Muscle of back (tissue), 11 donors: Measurements from ENCODE around the gene PRKX. TPM values are rescaled to one million over a fixed set of nuclear protein-coding genes. Genes with fewer than 3 reads are reported as not detected.
"Not testable (repeated sequence)": the region's sequence is repeated elsewhere in the genome, so short reads cannot be mapped to it uniquely, and the experiment has no call there.

Experiments used
- DNase-seq, 3 donors: peaks; one replicate each; pipeline versions ENCODE4 v3.0.0 to v3.0.0-alpha.2; 2013
- polyA plus RNA-seq, 10 donors: library from polyadenylated mRNA; unstranded; fragments of 120-200 nt; gene quantifications; one replicate each; pipeline ENCODE4 v1.2.1, GENCODE V29; 2013; ENCODE audit not compliant: insufficient read length in 10 of 10

The PRKX gene
- polyA plus RNA-seq, 10 donors: 6.6 to 14.5 (median 9.2) TPM

GRCh38 chrX:3659761-3660160 is 53.7 kb downstream of the PRKX start:
- no peak for DNase-seq

- DNase-seq: no peak
These were observed 58.3 kb downstream of the PRKX start for GRCh38 chrX:3655181-3655580.

- DNase-seq: no peak
These were observed 60.3 kb downstream of the PRKX start for GRCh38 chrX:3653111-3653510.

- peak; percentile 7 to 45 (median 33) for DNase-seq
These were observed 62.2 kb downstream of the PRKX start for GRCh38 chrX:3651277-3651676.

GRCh38 chrX:3648084-3648483 is 65.4 kb downstream of the PRKX start:
- no peak for DNase-seq

GRCh38 chrX:3639858-3640631 is 73.4 kb downstream of the PRKX start:
- not testable (repeated sequence) for DNase-seq

GRCh38 chrX:3639236-3639635 is 74.2 kb downstream of the PRKX start:
- no peak for DNase-seq

GRCh38 chrX:3638280-3638873 is 75.1 kb downstream of the PRKX start:
- DNase-seq: peak; percentile 37 to 66 (median 64)

GRCh38 chrX:3636803-3637202 is 76.6 kb downstream of the PRKX start:
- no peak for DNase-seq

- DNase-seq: no peak
These were observed 82.3 kb downstream of the PRKX start for GRCh38 chrX:3631196-3631595.

- DNase-seq: no peak
These were observed 85.9 kb downstream of the PRKX start for GRCh38 chrX:3627594-3627993.

- DNase-seq: no peak
These were observed 92.0 kb downstream of the PRKX start for GRCh38 chrX:3621414-3621813.

GRCh38 chrX:3611744-3612143 is 101.7 kb downstream of the PRKX start:
- DNase-seq: not testable (repeated sequence)

- peak in 1 of 3 donors; percentile 58 for DNase-seq
These were observed 103.6 kb downstream of the PRKX start for GRCh38 chrX:3609810-3610209.

- no peak for DNase-seq
These were observed 110.3 kb downstream of the PRKX start for GRCh38 chrX:3603026-3603661.

GRCh38 chrX:3599802-3600430 is 113.5 kb downstream of the PRKX start:
- DNase-seq: peak in 2 of 3 donors; percentile 52 to 68

GRCh38 chrX:3598709-3599108 is 114.7 kb downstream of the PRKX start:
- DNase-seq: peak in 2 of 3 donors; percentile 59 to 71

GRCh38 chrX:3598046-3598605 is 115.3 kb downstream of the PRKX start:
- DNase-seq: no peak

- no peak for DNase-seq
These were observed 121.3 kb downstream of the PRKX start for GRCh38 chrX:3592184-3592583.

GRCh38 chrX:3589474-3589873 is 124.0 kb downstream of the PRKX start:
- DNase-seq: no peak

- no peak for DNase-seq
These were observed 127.7 kb downstream of the PRKX start for GRCh38 chrX:3585719-3586118.

- no peak for DNase-seq
These were observed 128.9 kb downstream of the PRKX start for GRCh38 chrX:3584415-3584996.
